Loucy (cell line): Measurements from ENCODE around the gene FAM107B.
A peak's percentile ranks its signal among the peaks of the same experiment; 100 is the strongest.

Source experiments
- EZH2phosphoT487 ChIP-seq: fragments of 200-600 bp; IDR thresholded peaks from 2 replicates; pipeline ENCODE4 v1.6.1; 2018; ENCODE audit warnings: antibody characterized with exemption, mild to moderate bottlenecking, moderate library complexity, borderline replicate concordance
- TF ChIP-seq, protein P1 (sequence below): fragments of 200-600 bp; sonication (generic); conservative IDR thresholded peaks from 2 replicates; pipeline ENCODE4 v1.5.1; 2014; ENCODE audit warnings: mild to moderate bottlenecking, antibody characterized with exemption, low read length

DNA sequence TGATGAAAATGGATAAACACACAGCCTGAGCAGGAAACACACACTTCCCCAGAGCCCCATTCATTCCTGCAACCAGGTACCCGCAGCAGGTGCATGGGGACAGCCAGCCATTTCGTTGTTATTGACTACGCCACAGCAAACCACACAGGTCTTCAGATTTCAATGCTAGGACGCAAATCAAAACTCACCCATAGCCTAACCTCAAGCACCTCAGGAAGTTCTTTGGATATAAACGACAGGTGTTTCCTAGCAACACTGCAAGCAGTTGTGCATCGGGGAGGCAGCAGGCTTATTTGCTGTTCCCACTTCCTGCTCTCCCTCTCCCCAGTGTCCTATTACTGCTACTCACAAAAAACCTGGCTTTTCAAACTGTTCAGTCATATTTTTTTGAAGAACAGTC, 267.5 kb downstream of the FAM107B start:
- TF ChIP-seq, protein P1, sequence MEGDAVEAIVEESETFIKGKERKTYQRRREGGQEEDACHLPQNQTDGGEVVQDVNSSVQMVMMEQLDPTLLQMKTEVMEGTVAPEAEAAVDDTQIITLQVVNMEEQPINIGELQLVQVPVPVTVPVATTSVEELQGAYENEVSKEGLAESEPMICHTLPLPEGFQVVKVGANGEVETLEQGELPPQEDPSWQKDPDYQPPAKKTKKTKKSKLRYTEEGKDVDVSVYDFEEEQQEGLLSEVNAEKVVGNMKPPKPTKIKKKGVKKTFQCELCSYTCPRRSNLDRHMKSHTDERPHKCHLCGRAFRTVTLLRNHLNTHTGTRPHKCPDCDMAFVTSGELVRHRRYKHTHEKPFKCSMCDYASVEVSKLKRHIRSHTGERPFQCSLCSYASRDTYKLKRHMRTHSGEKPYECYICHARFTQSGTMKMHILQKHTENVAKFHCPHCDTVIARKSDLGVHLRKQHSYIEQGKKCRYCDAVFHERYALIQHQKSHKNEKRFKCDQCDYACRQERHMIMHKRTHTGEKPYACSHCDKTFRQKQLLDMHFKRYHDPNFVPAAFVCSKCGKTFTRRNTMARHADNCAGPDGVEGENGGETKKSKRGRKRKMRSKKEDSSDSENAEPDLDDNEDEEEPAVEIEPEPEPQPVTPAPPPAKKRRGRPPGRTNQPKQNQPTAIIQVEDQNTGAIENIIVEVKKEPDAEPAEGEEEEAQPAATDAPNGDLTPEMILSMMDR: no peak
- peak; percentile 47 for TF ChIP-seq EZH2phosphoT487
